ENCODE data around the gene ZSCAN9. TPM values are rescaled to one million over a fixed set of nuclear protein-coding genes. Genes with fewer than 3 reads are reported as not detected.

The ZSCAN9 gene
- total and polyA plus RNA-seq, 2 of the 13 experiments (the other 11 are each of a cell fraction or from before 2014, with no cell fraction given): 14.6 to 17.8 TPM

- TF ChIP-seq REPIN1 (CRISPR knock-in tag; IDR thresholded peaks at IDR 0.05; ENCODE audit: borderline replicate concordance, low read depth) (peak; percentile 60; the same call in 1 of the 2 replicates), REL (CRISPR knock-in tag; conservative IDR thresholded peaks at IDR 0.05) (0 out of 2 replicates have a peak, but pooled peaks have one; percentile 67), POGZ (CRISPR knock-in tag; IDR thresholded peaks at IDR 0.05) (peak; percentile 42; the same call in 1 of the 2 replicates), PLRG1 (conservative IDR thresholded peaks at IDR 0.05) (no peak), LCORL (IDR thresholded peaks at IDR 0.05) (no peak), LCORL (CRISPR knock-in tag; IDR thresholded peaks at IDR 0.05) (peak; percentile 18; the same call in 1 of the 2 replicates), ZNF580 (CRISPR knock-in tag; IDR thresholded peaks at IDR 0.05; ENCODE audit: borderline replicate concordance, low read depth) (peak; percentile 77), ZNF556 (CRISPR knock-in tag; IDR thresholded peaks at IDR 0.05; ENCODE audit: borderline replicate concordance) (peak; percentile 66; the same call in 1 of the 2 replicates), HOXA5 (CRISPR knock-in tag; IDR thresholded peaks at IDR 0.05) (0 out of 2 replicates have a peak, but pooled peaks have one; percentile 28), HHEX (CRISPR knock-in tag; IDR thresholded peaks at IDR 0.05) (no peak), ZNF263 (CRISPR knock-in tag; IDR thresholded peaks at IDR 0.05) (peak; percentile 92), CBX1 (IDR thresholded peaks at IDR 0.05; ENCODE audit: low read depth) (no peak), SMAD1 (CRISPR knock-in tag; IDR thresholded peaks at IDR 0.05; ENCODE audit: borderline replicate concordance, low read depth) (no peak), TAF15 (IDR thresholded peaks at IDR 0.05; ENCODE audit: low read depth, low read length, poor library complexity, severe bottlenecking) (no peak), PRDM4 (CRISPR knock-in tag; IDR thresholded peaks at IDR 0.05; ENCODE audit: borderline replicate concordance) (no peak), AHDC1 (CRISPR knock-in tag; IDR thresholded peaks at IDR 0.05; ENCODE audit: borderline replicate concordance) (peak; percentile 11; the same call in 1 of the 2 replicates), SOX13 (IDR thresholded peaks at IDR 0.05) (peak; percentile 63), SOX13 (CRISPR knock-in tag; conservative IDR thresholded peaks at IDR 0.05 in 1 of 2, IDR thresholded peaks at IDR 0.05 in 1 of 2) (peak in 1 of 2 experiments; percentile 82; a peak in 2 of 4 replicates), TGIF2 (CRISPR knock-in tag; IDR thresholded peaks at IDR 0.05) (peak; percentile 23; the same call in 1 of the 2 replicates), MEIS2 (CRISPR knock-in tag; IDR thresholded peaks at IDR 0.05) (peak; percentile 57; the same call in 1 of the 2 replicates), NR2C2 (CRISPR knock-in tag; IDR thresholded peaks at IDR 0.05; ENCODE audit: borderline replicate concordance) (peak; percentile 43; the same call in 1 of the 2 replicates), NFATC3 (CRISPR knock-in tag; IDR thresholded peaks at IDR 0.05) (no peak), HNRNPL (IDR thresholded peaks at IDR 0.05; ENCODE audit: low read depth, low read length) (no peak)
These were observed 12.4 kb upstream of the ZSCAN9 start (continued) for GRCh38 chr6:28212510-28213212.
